Activated T-helper 1 cell treated with anti-CD3 and anti-CD28 coated beads, Interleukin-2, amount 50 U/mL, for 16 hours (primary cell): ENCODE measurements around the gene RXRA.

Source experiments
- DNase-seq, 2 donors: peaks; one replicate each; pipeline ENCODE4 v3.0.0-alpha.2; 2020; ENCODE audit warnings: low read depth in 1 of 2, low spot score in 1 of 2

The RXRA gene

GRCh38 chr9:134350416-134350994, 24.2 kb downstream of the RXRA start:
- DNase-seq = no peak

GRCh38 chr9:134351606-134352176, 25.4 kb downstream of the RXRA start:
- no peak for DNase-seq

- no peak for DNase-seq
Measured at GRCh38 chr9:134352247-134352933, 26.1 kb downstream of the RXRA start.

- no peak for DNase-seq
Measured at GRCh38 chr9:134353539-134353938, 27.3 kb downstream of the RXRA start.

- no peak for DNase-seq
Measured at GRCh38 chr9:134355158-134355557, 28.9 kb downstream of the RXRA start.

GRCh38 chr9:134355561-134356279, 29.5 kb downstream of the RXRA start:
- no peak for DNase-seq

GRCh38 chr9:134356496-134357470, 30.5 kb downstream of the RXRA start:
- DNase-seq = no peak

- no peak for DNase-seq
Measured at GRCh38 chr9:134357631-134358025, 31.4 kb downstream of the RXRA start.

- DNase-seq = no peak
Measured at GRCh38 chr9:134358026-134358661, 31.9 kb downstream of the RXRA start.

GRCh38 chr9:134358662-134359319, 32.5 kb downstream of the RXRA start:
- no peak for DNase-seq

GRCh38 chr9:134359493-134360179, 33.4 kb downstream of the RXRA start:
- DNase-seq = no peak

- no peak for DNase-seq
Measured at GRCh38 chr9:134360180-134360759, 34.0 kb downstream of the RXRA start.

GRCh38 chr9:134360897-134361296, 34.6 kb downstream of the RXRA start:
- DNase-seq = no peak

GRCh38 chr9:134361426-134361825, 35.2 kb downstream of the RXRA start:
- DNase-seq = no peak

- DNase-seq = no peak
Measured at GRCh38 chr9:134361843-134362414, 35.7 kb downstream of the RXRA start.

- DNase-seq = no peak
Measured at GRCh38 chr9:134363450-134363849, 37.2 kb downstream of the RXRA start.

GRCh38 chr9:134364391-134365114, 38.3 kb downstream of the RXRA start:
- no peak for DNase-seq

- DNase-seq = no peak
Measured at GRCh38 chr9:134365115-134365596, 38.9 kb downstream of the RXRA start.
